Loucy (cell line): Measurements from ENCODE around the gene GLDC.

Source experiments
- EZH2phosphoT487 ChIP-seq: fragments of 200-600 bp; IDR thresholded peaks from 2 replicates; pipeline ENCODE4 v1.6.1; 2018; ENCODE audit warnings: antibody characterized with exemption, mild to moderate bottlenecking, moderate library complexity, borderline replicate concordance
- TF ChIP-seq, protein P1 (sequence below): fragments of 200-600 bp; sonication (generic); conservative IDR thresholded peaks from 2 replicates; pipeline ENCODE4 v1.5.1; 2014; ENCODE audit warnings: mild to moderate bottlenecking, antibody characterized with exemption, low read length

DNA sequence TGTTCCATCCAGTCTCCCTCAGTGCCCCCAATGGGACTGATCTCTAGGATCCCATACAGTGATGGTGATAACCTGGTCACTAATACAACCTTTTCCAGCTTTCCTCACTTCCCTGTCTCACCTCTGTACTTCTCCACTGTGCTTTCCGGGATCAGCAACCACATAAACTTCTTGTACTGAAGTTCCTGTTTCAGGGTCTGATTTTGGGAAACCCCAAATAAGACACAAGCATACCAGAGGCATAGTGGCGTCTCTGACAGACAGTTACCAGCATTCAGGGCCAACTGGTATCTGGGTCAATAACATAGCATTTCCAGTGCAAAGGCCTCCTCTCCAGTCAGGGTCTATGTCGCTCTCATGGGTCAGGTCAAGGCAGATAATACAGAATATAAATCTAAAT lies 64.3 kb downstream of the GLDC start:
- TF ChIP-seq, protein P1, sequence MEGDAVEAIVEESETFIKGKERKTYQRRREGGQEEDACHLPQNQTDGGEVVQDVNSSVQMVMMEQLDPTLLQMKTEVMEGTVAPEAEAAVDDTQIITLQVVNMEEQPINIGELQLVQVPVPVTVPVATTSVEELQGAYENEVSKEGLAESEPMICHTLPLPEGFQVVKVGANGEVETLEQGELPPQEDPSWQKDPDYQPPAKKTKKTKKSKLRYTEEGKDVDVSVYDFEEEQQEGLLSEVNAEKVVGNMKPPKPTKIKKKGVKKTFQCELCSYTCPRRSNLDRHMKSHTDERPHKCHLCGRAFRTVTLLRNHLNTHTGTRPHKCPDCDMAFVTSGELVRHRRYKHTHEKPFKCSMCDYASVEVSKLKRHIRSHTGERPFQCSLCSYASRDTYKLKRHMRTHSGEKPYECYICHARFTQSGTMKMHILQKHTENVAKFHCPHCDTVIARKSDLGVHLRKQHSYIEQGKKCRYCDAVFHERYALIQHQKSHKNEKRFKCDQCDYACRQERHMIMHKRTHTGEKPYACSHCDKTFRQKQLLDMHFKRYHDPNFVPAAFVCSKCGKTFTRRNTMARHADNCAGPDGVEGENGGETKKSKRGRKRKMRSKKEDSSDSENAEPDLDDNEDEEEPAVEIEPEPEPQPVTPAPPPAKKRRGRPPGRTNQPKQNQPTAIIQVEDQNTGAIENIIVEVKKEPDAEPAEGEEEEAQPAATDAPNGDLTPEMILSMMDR: no peak
- TF ChIP-seq EZH2phosphoT487: no peak
